SK-N-SH (cell line): ENCODE data around the gene FAM222B. TPM values are rescaled to one million over a fixed set of nuclear protein-coding genes. Genes with fewer than 3 reads are reported as not detected.

ENCODE experiments used
- CTCF ChIA-PET: fragments of 300-600, 350-600 bp; formaldehyde crosslinking; extraction: SDS; loops from one replicate; lab custom pipeline; 2021; lab: Yijun Ruan, JAX
- POLR2A ChIA-PET: fragments of 350-600 bp; sonication (Branson Sonifier 250); formaldehyde crosslinking; extraction: SDS; loops from one replicate; lab custom pipeline; 2020; ENCODE audit warnings: antibody characterized with exemption, inconsistent platforms; lab: Yijun Ruan, JAX
- DNase-seq: peaks from one replicate; pipeline ENCODE4 v3.0.0; 2012
- H2AFZ ChIP-seq: fragments of 200-600 bp; sonication (generic); 2 replicates; pipeline ENCODE4 v1.8.1; 2016; ENCODE audit warnings: antibody characterized with exemption, mild to moderate bottlenecking, low read depth
- H3F3A ChIP-seq: fragments of 200-600 bp; sonication (generic); replicated peaks from 2 replicates; pipeline ENCODE3; 2016; ENCODE audit warnings: antibody characterized with exemption, mild to moderate bottlenecking; ENCODE audit not compliant: insufficient read depth
- H3K27ac ChIP-seq, 2 experiments: fragments of 200-500 bp in 1 of 2; fragments of 200-600 bp in 1 of 2; sonication (Bioruptor generic) in 1 of 2; sonication (generic), shearing (Covaris generic) in 1 of 2; 2 replicates each; pipeline versions ENCODE4 v1.5.1 to v1.6.1; 2014 to 2016; ENCODE audit warnings: low read depth in 2 of 2, inconsistent platforms in 1 of 2, low read length in 1 of 2, mild to moderate bottlenecking in 1 of 2, mixed read lengths in 1 of 2
- H3K27me3 ChIP-seq: fragments of 200-600 bp; sonication (generic), shearing (Covaris generic); 2 replicates; pipeline ENCODE4 v1.6.1; 2016; ENCODE audit warnings: mixed run types; ENCODE audit not compliant: insufficient read depth
- H3K36me3 ChIP-seq, 2 experiments: fragments of 200-500 bp in 1 of 2; fragments of 200-600 bp in 1 of 2; sonication (Bioruptor generic) in 1 of 2; sonication (generic) in 1 of 2; replicated peaks in 1 of 2; 2 replicates each; pipeline versions ENCODE3 to v1.5.1; 2014 to 2016; ENCODE audit warnings: low read length in 1 of 2, mild to moderate bottlenecking in 1 of 2; ENCODE audit not compliant: insufficient read depth in 2 of 2, control insufficient read depth in 1 of 2
- H3K4me1 ChIP-seq, 2 experiments: fragments of 200-500 bp in 1 of 2; fragments of 200-600 bp in 1 of 2; sonication (Bioruptor generic) in 1 of 2; sonication (generic), shearing (Covaris generic) in 1 of 2; 2 replicates each; pipeline versions ENCODE4 v1.5.1 to v1.6.1; 2014 to 2016; ENCODE audit warnings: low read depth in 1 of 2, low read length in 1 of 2, mixed run types in 1 of 2; ENCODE audit not compliant: insufficient read depth in 2 of 2, control insufficient read depth in 1 of 2
- H3K4me2 ChIP-seq: fragments of 200-600 bp; sonication (generic), shearing (Covaris generic); 2 replicates; pipeline ENCODE4 v1.6.1; 2017; ENCODE audit warnings: mixed run types
- H3K4me3 ChIP-seq, 2 experiments: fragments of 200-500 bp in 1 of 2; fragments of 200-600 bp in 1 of 2; sonication (Bioruptor generic) in 1 of 2; sonication (generic), shearing (Covaris generic) in 1 of 2; 2 replicates each; pipeline versions ENCODE4 v1.5.1 to v1.8.1; 2014 to 2016; ENCODE audit warnings: low read depth in 2 of 2, inconsistent platforms in 1 of 2, low read length in 1 of 2, mild to moderate bottlenecking in 1 of 2, mixed read lengths in 1 of 2, moderate library complexity in 1 of 2
- H3K79me2 ChIP-seq: fragments of 200-600 bp; sonication (generic); 2 replicates; pipeline ENCODE4 v1.8.1; 2017; ENCODE audit warnings: mild to moderate bottlenecking; ENCODE audit not compliant: insufficient read depth
- H3K9ac ChIP-seq: fragments of 200-600 bp; sonication (generic); 2 replicates; pipeline ENCODE4 v1.6.1; 2017; ENCODE audit warnings: mixed run types
- H3K9me2 ChIP-seq: fragments of 200-600 bp; sonication (generic); 2 replicates; pipeline ENCODE4 v1.6.1; 2017; ENCODE audit warnings: mixed run types
- H3K9me3 ChIP-seq: fragments of 200-600 bp; sonication (generic); 2 replicates; pipeline ENCODE4 v1.6.1; 2017; ENCODE audit warnings: mixed run types, mild to moderate bottlenecking, moderate library complexity
- H4K20me1 ChIP-seq: fragments of 200-600 bp; sonication (generic); 2 replicates; pipeline ENCODE4 v1.6.1; 2017; ENCODE audit warnings: mild to moderate bottlenecking, mixed run types; ENCODE audit not compliant: insufficient read depth
- ELF1 ChIP-seq: IDR thresholded peaks from 2 replicates; pipeline ENCODE4 v1.4.0; 2012
- EZH2phosphoT487 ChIP-seq: fragments of 200-600 bp; sonication (generic); IDR thresholded peaks from 2 replicates; pipeline ENCODE4 v1.6.1; 2017; ENCODE audit warnings: low read depth, mixed run types, mild to moderate bottlenecking, antibody characterized with exemption, moderate library complexity, borderline replicate concordance
- FOXM1 ChIP-seq: IDR thresholded peaks from 2 replicates; pipeline ENCODE4 v1.4.0; 2012; ENCODE audit warnings: low read depth, mild to moderate bottlenecking
- JUND ChIP-seq: IDR thresholded peaks from 2 replicates; pipeline ENCODE4 v1.4.0; 2012
- MXI1 ChIP-seq: IDR thresholded peaks from 2 replicates; pipeline ENCODE4 v1.6.1; 2012; ENCODE audit warnings: mild to moderate bottlenecking, low read depth, low read length, improper control_type of control experiment
- RXRA ChIP-seq: IDR thresholded peaks from 2 replicates; pipeline ENCODE4 v1.4.0; 2012; ENCODE audit warnings: low read depth, mild to moderate bottlenecking, borderline replicate concordance
- SIN3A ChIP-seq: IDR thresholded peaks from 2 replicates; pipeline ENCODE4 v1.6.1; 2012; ENCODE audit warnings: low read depth, mild to moderate bottlenecking, low read length, moderate library complexity, borderline replicate concordance
- SMC3 ChIP-seq: IDR thresholded peaks from 2 replicates; pipeline ENCODE4 v1.6.1; 2012; ENCODE audit warnings: low read depth, low read length, improper control_type of control experiment
- TEAD4 ChIP-seq: IDR thresholded peaks from 2 replicates; pipeline ENCODE4 v1.4.0; 2012; ENCODE audit warnings: mild to moderate bottlenecking, borderline replicate concordance; ENCODE audit not compliant: insufficient read depth
- YY1 ChIP-seq: IDR thresholded peaks from 2 replicates; pipeline ENCODE4 v1.4.0; 2012; ENCODE audit warnings: low read depth, mild to moderate bottlenecking
- WGBS: methylation state at CpG from one replicate; pipeline ENCODE4 v1.1.6; 2017; ENCODE audit warnings: low lambda C conversion rate; 5-methylcytosine and 5-hydroxymethylcytosine counted together
- polyA plus RNA-seq, 3 experiments: library from polyadenylated mRNA; depleted of rRNA; stranded (reverse); fragments of >200 nt; gene quantifications; 2 replicates each; pipeline ENCODE4 v1.2.3, GENCODE V29; 2012
- TF ChIP-seq, protein P1 (sequence below): IDR thresholded peaks from 2 replicates; pipeline ENCODE4 v1.4.0; 2012; ENCODE audit warnings: low read depth, borderline replicate concordance
- TF ChIP-seq, protein P2 (sequence below): IDR thresholded peaks from 2 replicates; pipeline ENCODE4 v1.4.0; 2012; ENCODE audit warnings: low read depth, borderline replicate concordance
- TF ChIP-seq, protein P3 (sequence below): IDR thresholded peaks from 2 replicates; pipeline ENCODE4; 2012

Gene FAM222B
- polyA plus RNA-seq, 1 of the 3 experiments (the other 2 are of a cell fraction), result 9.0 TPM

DNA sequence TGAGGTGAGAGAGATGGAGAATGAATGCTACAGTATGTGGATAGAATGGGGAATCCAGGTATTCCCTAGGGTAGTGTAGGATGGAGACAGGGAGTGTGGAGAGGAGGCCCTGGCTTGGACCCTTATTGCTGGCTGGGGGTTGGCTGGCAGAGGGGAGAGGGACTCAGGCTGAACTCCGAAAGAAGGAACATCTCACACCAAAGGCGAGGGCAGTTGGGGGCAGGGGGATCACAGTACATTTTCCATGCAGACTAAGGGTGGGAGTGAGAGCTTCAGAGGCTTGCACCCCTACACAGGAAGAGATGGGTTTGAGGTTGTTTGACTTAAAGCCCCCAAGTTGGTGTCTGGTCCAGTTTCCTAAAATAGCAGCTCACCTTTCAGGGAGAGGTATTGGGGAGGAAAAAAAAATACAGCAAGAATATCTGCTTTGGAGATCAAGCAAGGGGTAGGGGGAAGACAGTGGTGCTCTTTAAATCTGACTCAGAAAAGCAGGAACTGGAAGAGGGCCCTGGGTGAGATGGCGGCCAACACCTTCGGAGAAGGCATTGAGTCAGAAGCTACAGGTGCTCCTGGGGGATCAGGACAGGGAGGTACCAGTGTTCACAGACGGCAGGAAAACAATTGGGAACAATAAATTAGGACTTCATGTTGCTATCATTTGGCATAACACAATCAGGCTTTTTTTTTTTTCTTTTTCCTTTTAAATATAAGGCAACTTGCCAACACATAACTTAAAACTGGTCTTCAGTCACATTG, 86.4 kb downstream of the FAM222B start:
- Histone ChIP-seq H2AFZ (no peak overlapping the region), H3K79me2 (peaks cover 5% of the 10 kb centered on the region; the same call in 1 of the 2 replicates), H3K9me3 (no peaks in the 10 kb centered on the region), H3F3A (peaks cover 30% of the 10 kb centered on the region), H4K20me1 (peaks cover 10% of the 10 kb centered on the region; the same call in 1 of the 2 replicates), H3K27me3 (no peaks in the 10 kb centered on the region), H3K36me3 (peaks cover 20 to 33% of the 10 kb centered on the region in 2 experiments), H3K4me1 (peaks cover 0 to 7% of the 10 kb centered on the region in 2 experiments; a peak in 1 of 4 replicates), H3K4me2 (no peak overlapping the region), H3K4me3 (no peak overlapping the region), H3K27ac (no peak overlapping the region), H3K9me2 (no peaks in the 10 kb centered on the region), H3K9ac (no peak overlapping the region)
- POLR2A ChIA-PET, result no interaction called here
- TF ChIP-seq TEAD4, result no peak
- TF ChIP-seq, protein P1, sequence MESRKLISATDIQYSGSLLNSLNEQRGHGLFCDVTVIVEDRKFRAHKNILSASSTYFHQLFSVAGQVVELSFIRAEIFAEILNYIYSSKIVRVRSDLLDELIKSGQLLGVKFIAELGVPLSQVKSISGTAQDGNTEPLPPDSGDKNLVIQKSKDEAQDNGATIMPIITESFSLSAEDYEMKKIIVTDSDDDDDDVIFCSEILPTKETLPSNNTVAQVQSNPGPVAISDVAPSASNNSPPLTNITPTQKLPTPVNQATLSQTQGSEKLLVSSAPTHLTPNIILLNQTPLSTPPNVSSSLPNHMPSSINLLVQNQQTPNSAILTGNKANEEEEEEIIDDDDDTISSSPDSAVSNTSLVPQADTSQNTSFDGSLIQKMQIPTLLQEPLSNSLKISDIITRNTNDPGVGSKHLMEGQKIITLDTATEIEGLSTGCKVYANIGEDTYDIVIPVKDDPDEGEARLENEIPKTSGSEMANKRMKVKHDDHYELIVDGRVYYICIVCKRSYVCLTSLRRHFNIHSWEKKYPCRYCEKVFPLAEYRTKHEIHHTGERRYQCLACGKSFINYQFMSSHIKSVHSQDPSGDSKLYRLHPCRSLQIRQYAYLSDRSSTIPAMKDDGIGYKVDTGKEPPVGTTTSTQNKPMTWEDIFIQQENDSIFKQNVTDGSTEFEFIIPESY, result no peak
- TF ChIP-seq, protein P2, sequence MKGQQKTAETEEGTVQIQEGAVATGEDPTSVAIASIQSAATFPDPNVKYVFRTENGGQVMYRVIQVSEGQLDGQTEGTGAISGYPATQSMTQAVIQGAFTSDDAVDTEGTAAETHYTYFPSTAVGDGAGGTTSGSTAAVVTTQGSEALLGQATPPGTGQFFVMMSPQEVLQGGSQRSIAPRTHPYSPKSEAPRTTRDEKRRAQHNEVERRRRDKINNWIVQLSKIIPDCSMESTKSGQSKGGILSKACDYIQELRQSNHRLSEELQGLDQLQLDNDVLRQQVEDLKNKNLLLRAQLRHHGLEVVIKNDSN, result no peak
- no peak for TF ChIP-seq JUND
- CTCF ChIA-PET, result interaction anchor here (1.0 to 20.4 kb wide), 2 partner anchors 9 to 32 kb away, joined by 4 to 612 read pairs; partner anchors contain the start of genes NEK8, RPL23A and TLCD1
- DNase-seq, result no peak
- 87% methylated on average over 5 of the region's 5 CpGs for WGBS

DNA sequence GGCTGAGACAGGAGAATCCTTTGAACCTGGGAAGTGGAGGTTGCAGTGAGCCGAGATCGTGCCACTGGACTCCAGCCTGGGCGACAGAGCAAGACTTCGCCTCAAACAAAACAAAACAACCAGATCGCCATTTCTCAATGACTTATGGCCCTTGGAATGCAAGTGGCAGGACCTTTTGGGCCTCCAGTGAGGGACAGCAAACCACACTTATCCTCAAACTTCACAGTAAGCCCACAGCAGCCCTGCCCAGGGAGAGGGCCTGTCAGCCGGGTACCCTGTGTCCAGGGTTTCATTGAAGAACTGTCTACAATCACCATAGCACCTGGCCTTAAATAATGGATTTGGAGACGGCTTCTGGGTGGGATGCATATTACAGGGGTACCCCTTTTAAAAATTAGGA, 87.1 kb downstream of the FAM222B start:
- Histone ChIP-seq H3K4me1 (peaks cover 2 to 10% of the 10 kb centered on the region in 2 experiments; a peak in 3 of 4 replicates), H3K9me2 (no peaks in the 10 kb centered on the region), H2AFZ (no peak overlapping the region), H3F3A (peaks cover 35% of the 10 kb centered on the region), H3K4me2 (no peak overlapping the region), H3K9me3 (no peaks in the 10 kb centered on the region), H3K36me3 (peaks cover 27 to 34% of the 10 kb centered on the region in 2 experiments), H4K20me1 (peaks cover 17% of the 10 kb centered on the region), H3K9ac (no peak overlapping the region), H3K27me3 (no peaks in the 10 kb centered on the region), H3K79me2 (peaks cover 13% of the 10 kb centered on the region; the same call in 1 of the 2 replicates), H3K4me3 (no peak overlapping the region), H3K27ac (no peak overlapping the region)
- TF ChIP-seq EZH2phosphoT487 (no peak), MXI1 (no peak), SMC3 (no peak), JUND (no peak), RXRA (no peak), FOXM1 (no peak), SIN3A (no peak), YY1 (no peak), ELF1 (no peak)
- TF ChIP-seq, protein P3, sequence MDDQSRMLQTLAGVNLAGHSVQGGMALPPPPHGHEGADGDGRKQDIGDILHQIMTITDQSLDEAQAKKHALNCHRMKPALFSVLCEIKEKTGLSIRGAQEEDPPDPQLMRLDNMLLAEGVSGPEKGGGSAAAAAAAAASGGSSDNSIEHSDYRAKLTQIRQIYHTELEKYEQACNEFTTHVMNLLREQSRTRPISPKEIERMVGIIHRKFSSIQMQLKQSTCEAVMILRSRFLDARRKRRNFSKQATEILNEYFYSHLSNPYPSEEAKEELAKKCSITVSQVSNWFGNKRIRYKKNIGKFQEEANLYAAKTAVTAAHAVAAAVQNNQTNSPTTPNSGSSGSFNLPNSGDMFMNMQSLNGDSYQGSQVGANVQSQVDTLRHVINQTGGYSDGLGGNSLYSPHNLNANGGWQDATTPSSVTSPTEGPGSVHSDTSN, result no peak
- TF ChIP-seq, protein P1, result no peak
- WGBS, result 93% methylated on average over 7 of the region's 7 CpGs
- CTCF ChIA-PET, result interaction anchor here (20.4 kb wide), 1 partner anchor 31 kb away, joined by 612 read pairs; the partner anchor contains the start of genes NEK8, RPL23A and TLCD1
- POLR2A ChIA-PET, result no interaction called here
- DNase-seq, result no peak
